Left lung (tissue), 10 donors: ENCODE data around the gene CXXC5. TPM values are rescaled to one million over a fixed set of nuclear protein-coding genes. Genes with fewer than 3 reads are reported as not detected.

ENCODE experiments used
- ATAC-seq: fragments of 200-7000 bp; cut with Tn5 transposase; one replicate; pipeline ENCODE4 v1.9.1; 2020; ENCODE audit warnings: moderate library complexity
- DNase-seq, 4 donors: peaks; one replicate each; pipeline ENCODE4 v3.0.0-alpha.2; 2013 to 2020
- H3K27ac ChIP-seq, 2 donors: fragments of 200-600 bp; sonication (generic) in 1 of 2; one replicate each; pipeline versions ENCODE4 v1.5.0 to v1.8.0; 2020 to 2021
- H3K27me3 ChIP-seq, 2 donors: fragments of 200-600 bp; sonication (generic) in 1 of 2; one replicate each; pipeline versions ENCODE4 v1.5.0 to v1.8.0; 2020 to 2021
- H3K36me3 ChIP-seq, 2 donors: fragments of 200-600 bp; sonication (generic) in 1 of 2; one replicate each; pipeline versions ENCODE4 v1.5.0 to v1.8.0; 2020 to 2021
- H3K4me1 ChIP-seq, 2 donors: fragments of 200-600 bp; one replicate each; pipeline ENCODE4 v1.8.0; 2021
- H3K4me3 ChIP-seq, 2 donors: fragments of 200-600 bp; sonication (generic) in 1 of 2; one replicate each; pipeline versions ENCODE4 v1.5.0 to v1.8.0; 2020 to 2021; ENCODE audit warnings: mild to moderate bottlenecking in 1 of 2
- H3K9me3 ChIP-seq, 2 donors: fragments of 200-600 bp; sonication (generic) in 1 of 2; one replicate each; pipeline versions ENCODE4 v1.5.0 to v1.8.0; 2020 to 2021
- intact Hi-C, 2 donors: fragments of 100-400 bp; cut with DNase I; formaldehyde crosslinking; loops; one replicate each; pipeline versions ENCODE4 v1.11.2 to v1.14.2; 2022
- polyA plus RNA-seq, 6 donors: library from polyadenylated mRNA; unstranded; fragments of 120-200 nt; gene quantifications; one replicate each; pipeline ENCODE4 v1.2.1, GENCODE V29; 2013; ENCODE audit not compliant: insufficient read length in 6 of 6
- total RNA-seq, 2 donors: library from RNA; stranded (reverse); fragmentation: NEBNext Ultra II Directional; extraction: Animal tissue kit (Norgen Biotek cat#: 25700); gene quantifications; one replicate each; pipeline ENCODE4 v1.2.1, GENCODE V29; 2021
- TF ChIP-seq, protein P1 (sequence below), 2 donors: fragments of 200-600 bp; sonication (generic) in 1 of 2; IDR thresholded peaks; one replicate each; pipeline versions ENCODE4 v1.5.0 to v1.8.0; 2021; ENCODE audit warnings: antibody characterized with exemption in 2 of 2
- donor health status: DM: no; HTN: yes; CAD: no.
- donor health status: DM: no; HTN: no; CAD: no.

CXXC5 gene
- total and polyA plus RNA-seq, 8 donors, result 24.5 to 53.5 (median 40.9) TPM

DNA sequence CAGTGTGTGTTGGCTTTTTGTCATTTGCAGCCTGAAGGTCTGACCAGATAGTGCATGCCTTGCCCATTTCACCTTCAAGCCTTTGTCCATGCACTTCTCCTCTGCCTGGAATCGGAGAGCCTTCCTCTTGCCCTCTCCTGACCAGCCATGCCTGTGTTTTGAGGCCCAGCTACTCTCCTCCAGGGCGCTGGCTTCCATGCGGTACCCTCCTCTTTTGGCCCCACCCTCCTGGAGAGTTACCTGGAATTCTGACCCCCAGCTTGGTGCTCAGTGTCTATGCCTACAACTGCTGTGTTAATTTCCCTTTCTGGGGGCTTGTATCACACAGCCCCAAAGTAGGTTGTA lies 52.5 kb downstream of the CXXC5 start:
- no peak overlapping the region for H3K4me3 ChIP-seq
- no peaks in the 10 kb centered on the region for H3K36me3 ChIP-seq
- ATAC-seq, result no peak
- no peaks in the 10 kb centered on the region for H3K9me3 ChIP-seq
- TF ChIP-seq, protein P1, sequence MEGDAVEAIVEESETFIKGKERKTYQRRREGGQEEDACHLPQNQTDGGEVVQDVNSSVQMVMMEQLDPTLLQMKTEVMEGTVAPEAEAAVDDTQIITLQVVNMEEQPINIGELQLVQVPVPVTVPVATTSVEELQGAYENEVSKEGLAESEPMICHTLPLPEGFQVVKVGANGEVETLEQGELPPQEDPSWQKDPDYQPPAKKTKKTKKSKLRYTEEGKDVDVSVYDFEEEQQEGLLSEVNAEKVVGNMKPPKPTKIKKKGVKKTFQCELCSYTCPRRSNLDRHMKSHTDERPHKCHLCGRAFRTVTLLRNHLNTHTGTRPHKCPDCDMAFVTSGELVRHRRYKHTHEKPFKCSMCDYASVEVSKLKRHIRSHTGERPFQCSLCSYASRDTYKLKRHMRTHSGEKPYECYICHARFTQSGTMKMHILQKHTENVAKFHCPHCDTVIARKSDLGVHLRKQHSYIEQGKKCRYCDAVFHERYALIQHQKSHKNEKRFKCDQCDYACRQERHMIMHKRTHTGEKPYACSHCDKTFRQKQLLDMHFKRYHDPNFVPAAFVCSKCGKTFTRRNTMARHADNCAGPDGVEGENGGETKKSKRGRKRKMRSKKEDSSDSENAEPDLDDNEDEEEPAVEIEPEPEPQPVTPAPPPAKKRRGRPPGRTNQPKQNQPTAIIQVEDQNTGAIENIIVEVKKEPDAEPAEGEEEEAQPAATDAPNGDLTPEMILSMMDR (IDR thresholded peaks at IDR 0.05), result no peak
- no peak overlapping the region for H3K27ac ChIP-seq
- peaks cover 18 to 28% of the 10 kb centered on the region in 2 donors for H3K4me1 ChIP-seq
- peaks cover 0 to 55% of the 10 kb centered on the region in 2 donors for H3K27me3 ChIP-seq
- no peak for DNase-seq
- intact Hi-C loops, result no loop called here

DNA sequence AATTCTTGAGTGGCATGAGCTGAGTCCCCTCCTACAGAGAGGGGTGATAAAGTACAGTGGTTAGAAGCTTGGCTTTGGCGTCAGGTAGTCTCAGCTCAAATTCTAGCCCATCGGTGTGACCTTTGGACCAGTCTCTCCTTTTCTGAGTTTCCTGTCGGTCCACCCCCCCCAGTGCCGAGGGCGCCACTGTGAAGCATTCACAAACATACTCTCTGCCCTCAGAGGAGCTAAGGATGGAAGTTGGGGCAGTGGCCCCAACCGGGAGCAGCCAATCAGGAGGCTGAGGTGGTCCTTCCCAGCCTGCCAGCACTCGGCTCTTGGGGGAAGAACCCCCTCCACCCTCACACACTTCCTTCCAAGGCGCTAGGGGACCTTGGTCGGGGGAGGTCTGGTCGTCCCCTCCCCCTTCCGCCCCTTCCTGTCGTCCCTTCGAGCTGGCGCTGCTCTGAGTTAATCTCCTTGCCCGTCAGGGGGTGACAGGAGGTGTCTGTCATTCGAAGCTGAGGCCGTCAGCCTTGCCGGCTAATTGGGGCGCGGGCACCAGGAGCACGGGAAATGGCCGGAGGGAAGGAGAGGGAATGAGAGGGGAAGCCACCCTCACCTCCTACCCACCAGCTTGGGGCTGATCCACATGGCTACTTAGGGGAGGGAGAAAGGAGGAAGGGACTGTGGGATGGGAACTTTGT lies 53.0 kb downstream of the CXXC5 start:
- no peak for ATAC-seq

DNA sequence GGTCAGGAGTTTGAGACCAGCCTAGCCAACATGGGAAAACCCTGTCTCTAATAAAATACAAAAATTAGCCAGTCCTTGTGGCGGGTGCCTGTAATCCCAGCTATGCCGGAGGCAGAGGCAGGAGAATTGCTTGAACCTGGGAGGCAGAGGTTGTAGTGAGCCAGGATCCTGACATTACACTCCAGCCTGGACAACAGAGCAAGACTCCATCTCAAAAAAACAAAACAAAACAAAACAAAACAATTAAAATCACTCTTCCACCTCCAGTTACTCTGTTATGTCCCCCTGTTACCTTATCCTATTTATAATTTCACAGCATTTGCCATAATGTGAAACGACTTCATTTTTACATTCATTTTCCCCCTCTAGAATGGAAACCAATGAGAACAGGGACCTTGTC lies 54.4 kb downstream of the CXXC5 start:
- TF ChIP-seq, protein P1 (IDR thresholded peaks at IDR 0.05), result no peak
- H3K4me1 ChIP-seq, result peaks cover 6 to 15% of the 10 kb centered on the region in 2 donors
- no peak overlapping the region for H3K27ac ChIP-seq
- no peaks in the 10 kb centered on the region for H3K9me3 ChIP-seq
- H3K27me3 ChIP-seq, result peaks cover 0 to 36% of the 10 kb centered on the region in 2 donors
- no peaks in the 10 kb centered on the region for H3K36me3 ChIP-seq
- no peak for DNase-seq
- intact Hi-C loops, result no loop called here
- ATAC-seq, result no peak
- no peak overlapping the region for H3K4me3 ChIP-seq

More for the DNA sequence above, 53.0 kb downstream of the CXXC5 start:
- Histone ChIP-seq H3K27ac (no peak overlapping the region), H3K4me1 (peaks cover 18 to 27% of the 10 kb centered on the region in 2 donors), H3K27me3 (peaks cover 0 to 50% of the 10 kb centered on the region in 2 donors), H3K4me3 (no peak overlapping the region), H3K36me3 (no peaks in the 10 kb centered on the region), H3K9me3 (no peaks in the 10 kb centered on the region)
- intact Hi-C loops, result no loop called here
- DNase-seq, result no peak
- TF ChIP-seq, protein P1 (IDR thresholded peaks at IDR 0.05), result no peak

DNA sequence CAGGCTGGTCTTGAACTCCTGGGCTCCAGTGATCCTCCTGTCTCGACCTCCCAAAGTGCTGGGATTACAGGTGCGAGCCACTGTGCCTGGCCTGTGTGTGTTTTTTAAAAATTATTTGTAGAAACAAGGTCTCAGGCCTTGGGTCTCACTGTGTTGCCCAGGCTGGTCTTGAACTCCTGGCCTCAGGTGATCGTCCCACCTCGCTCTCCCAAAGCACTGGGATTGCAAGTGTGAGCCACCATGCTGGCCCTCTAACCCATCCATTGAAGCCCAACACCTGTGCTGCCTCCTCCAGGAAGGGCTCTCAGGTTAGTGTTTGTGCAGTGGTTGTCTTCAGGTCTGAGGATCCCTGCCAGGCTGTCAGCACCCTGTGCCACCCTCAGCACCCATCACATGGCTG lies 56.6 kb downstream of the CXXC5 start:
- H3K36me3 ChIP-seq, result no peaks in the 10 kb centered on the region
- intact Hi-C loops, result no loop called here
- ATAC-seq, result no peak
- no peaks in the 10 kb centered on the region for H3K9me3 ChIP-seq
- TF ChIP-seq, protein P1 (IDR thresholded peaks at IDR 0.05), result no peak
- H3K27me3 ChIP-seq, result peaks cover under 1 to 36% of the 10 kb centered on the region in 2 donors
- H3K27ac ChIP-seq, result no peak overlapping the region
- peaks cover 5 to 12% of the 10 kb centered on the region in 2 donors for H3K4me1 ChIP-seq
- no peak for DNase-seq
- no peak overlapping the region for H3K4me3 ChIP-seq

DNA sequence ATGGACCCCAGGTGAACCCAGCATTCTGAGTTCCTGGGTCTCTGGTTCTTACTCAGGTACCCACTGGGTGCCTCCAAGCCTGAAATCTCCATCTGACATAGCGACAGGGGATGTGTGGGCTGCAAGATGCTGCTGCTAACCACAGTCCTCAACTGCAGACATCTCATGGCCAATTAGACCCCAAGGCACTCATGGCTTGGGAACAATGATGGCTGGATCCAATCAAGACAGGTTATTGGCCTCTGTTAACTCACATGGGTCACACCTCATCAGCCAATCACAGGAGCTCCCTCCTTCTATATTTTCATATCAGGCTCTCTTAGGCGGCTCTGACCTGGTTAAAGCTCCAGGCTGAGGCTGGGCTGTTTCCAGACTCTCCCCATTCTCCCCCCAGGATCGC lies 57.0 kb downstream of the CXXC5 start:
- no peak for ATAC-seq
- TF ChIP-seq, protein P1 (IDR thresholded peaks at IDR 0.05), result no peak
- H3K4me3 ChIP-seq, result no peak overlapping the region
- H3K4me1 ChIP-seq, result peaks cover 8 to 17% of the 10 kb centered on the region in 2 donors
- intact Hi-C loops, result no loop called here
- DNase-seq, result no peak
- H3K27me3 ChIP-seq, result peaks cover 5 to 40% of the 10 kb centered on the region in 2 donors
- no peak overlapping the region for H3K27ac ChIP-seq
- H3K36me3 ChIP-seq, result no peaks in the 10 kb centered on the region
- H3K9me3 ChIP-seq, result no peaks in the 10 kb centered on the region
